ENCODE data around the gene HPX. TPM values are rescaled to one million over a fixed set of nuclear protein-coding genes. Genes with fewer than 3 reads are reported as not detected.

Gene HPX
- total and polyA plus RNA-seq, 2 of the 13 experiments (the other 11 are each of a cell fraction or from before 2014, with no cell fraction given): 9.2 to 57.4 TPM

DNA sequence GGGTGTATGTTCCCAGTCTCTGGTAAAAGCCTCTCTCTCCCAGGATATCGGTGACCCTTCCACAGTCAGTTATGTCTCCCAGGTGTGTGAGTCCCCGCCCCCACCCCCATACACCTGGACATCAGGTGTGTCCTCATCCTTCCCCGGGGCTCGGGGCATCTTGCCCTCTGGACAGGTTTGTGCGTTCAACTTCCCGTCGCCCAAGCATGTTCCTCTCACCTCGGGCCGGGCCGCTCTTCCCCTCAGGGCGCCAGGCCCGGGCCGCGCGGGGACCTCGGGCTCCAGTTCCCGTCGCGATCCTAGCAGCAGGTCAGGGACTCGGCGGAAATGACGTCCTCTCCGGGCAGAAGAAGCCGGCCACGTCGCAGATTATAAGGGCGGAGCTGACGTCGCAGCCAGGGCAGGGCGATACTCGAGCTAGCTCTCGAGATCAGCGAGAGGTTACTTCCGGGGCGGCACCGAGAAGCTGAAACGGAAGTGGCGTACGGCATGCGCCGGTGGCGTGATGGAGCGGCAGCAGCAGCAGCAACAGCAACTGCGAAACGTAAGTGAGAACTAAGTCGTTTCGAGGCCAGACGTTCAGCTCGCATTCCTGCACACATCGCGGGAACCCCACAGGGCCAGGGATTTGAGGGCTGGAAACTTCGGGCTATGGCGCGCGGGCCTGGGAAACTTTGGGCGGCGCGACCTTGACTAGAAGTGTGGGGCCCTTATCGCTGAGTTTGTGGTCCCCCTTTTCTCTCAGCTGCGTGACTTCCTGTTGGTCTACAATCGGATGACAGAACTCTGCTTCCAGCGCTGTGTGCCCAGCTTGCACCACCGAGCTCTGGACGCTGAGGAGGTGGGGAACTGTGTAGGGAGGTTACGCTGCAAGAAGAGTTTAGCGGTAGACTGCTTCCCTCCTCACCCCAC, 40.5 kb upstream of the HPX start, which contains the start of the genes ARFIP2 and TIMM10B (continued):
- TF ChIP-seq, protein P1, sequence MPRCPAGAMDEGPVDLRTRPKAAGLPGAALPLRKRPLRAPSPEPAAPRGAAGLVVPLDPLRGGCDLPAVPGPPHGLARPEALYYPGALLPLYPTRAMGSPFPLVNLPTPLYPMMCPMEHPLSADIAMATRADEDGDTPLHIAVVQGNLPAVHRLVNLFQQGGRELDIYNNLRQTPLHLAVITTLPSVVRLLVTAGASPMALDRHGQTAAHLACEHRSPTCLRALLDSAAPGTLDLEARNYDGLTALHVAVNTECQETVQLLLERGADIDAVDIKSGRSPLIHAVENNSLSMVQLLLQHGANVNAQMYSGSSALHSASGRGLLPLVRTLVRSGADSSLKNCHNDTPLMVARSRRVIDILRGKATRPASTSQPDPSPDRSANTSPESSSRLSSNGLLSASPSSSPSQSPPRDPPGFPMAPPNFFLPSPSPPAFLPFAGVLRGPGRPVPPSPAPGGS (CRISPR knock-in tag; IDR thresholded peaks at IDR 0.05): no peak; the same call in none of the 2 replicates
- TF ChIP-seq HNRNPK (IDR thresholded peaks at IDR 0.05; ENCODE audit: low read depth, low read length, poor library complexity, severe bottlenecking) (no peak), ADNP (CRISPR knock-in tag; IDR thresholded peaks at IDR 0.05) (no peak), ZNF430 (CRISPR knock-in tag; IDR thresholded peaks at IDR 0.05) (peak; percentile 62; the same call in 1 of the 2 replicates), ATF1 (CRISPR knock-in tag; IDR thresholded peaks at IDR 0.05) (peak; percentile 97), PRMT3 (CRISPR knock-in tag; IDR thresholded peaks at IDR 0.05; ENCODE audit: borderline replicate concordance, low read depth) (no peak), ZNF451 (CRISPR knock-in tag; IDR thresholded peaks at IDR 0.05) (peak; percentile 62; the same call in 1 of the 2 replicates), PHF8 (CRISPR knock-in tag; IDR thresholded peaks at IDR 0.05) (peak; percentile 94), SPEN (CRISPR knock-in tag; IDR thresholded peaks at IDR 0.05; ENCODE audit: low read depth) (peak; percentile 91), RCOR2 (CRISPR knock-in tag; IDR thresholded peaks at IDR 0.05) (no peak), SNAI1 (CRISPR knock-in tag; IDR thresholded peaks at IDR 0.05; ENCODE audit: borderline replicate concordance) (peak; percentile 78; the same call in 1 of the 2 replicates), ZSCAN20 (CRISPR knock-in tag; IDR thresholded peaks at IDR 0.05; ENCODE audit: borderline replicate concordance) (no peak), TBX3 (IDR thresholded peaks at IDR 0.05; ENCODE audit: borderline replicate concordance) (0 out of 2 replicates have a peak, but pooled peaks have one; percentile 15), FIP1L1 (IDR thresholded peaks at IDR 0.05; ENCODE audit: borderline replicate concordance, insufficient read depth, low read depth, low read length) (no peak), KAT7 (CRISPR knock-in tag; IDR thresholded peaks at IDR 0.05; ENCODE audit: borderline replicate concordance) (no peak), FLYWCH1 (CRISPR knock-in tag; IDR thresholded peaks at IDR 0.05) (no peak), U2AF2 (IDR thresholded peaks at IDR 0.05; ENCODE audit: low read depth, low read length) (no peak), PLRG1 (conservative IDR thresholded peaks at IDR 0.05) (no peak)
- TF ChIP-seq, protein P2, sequence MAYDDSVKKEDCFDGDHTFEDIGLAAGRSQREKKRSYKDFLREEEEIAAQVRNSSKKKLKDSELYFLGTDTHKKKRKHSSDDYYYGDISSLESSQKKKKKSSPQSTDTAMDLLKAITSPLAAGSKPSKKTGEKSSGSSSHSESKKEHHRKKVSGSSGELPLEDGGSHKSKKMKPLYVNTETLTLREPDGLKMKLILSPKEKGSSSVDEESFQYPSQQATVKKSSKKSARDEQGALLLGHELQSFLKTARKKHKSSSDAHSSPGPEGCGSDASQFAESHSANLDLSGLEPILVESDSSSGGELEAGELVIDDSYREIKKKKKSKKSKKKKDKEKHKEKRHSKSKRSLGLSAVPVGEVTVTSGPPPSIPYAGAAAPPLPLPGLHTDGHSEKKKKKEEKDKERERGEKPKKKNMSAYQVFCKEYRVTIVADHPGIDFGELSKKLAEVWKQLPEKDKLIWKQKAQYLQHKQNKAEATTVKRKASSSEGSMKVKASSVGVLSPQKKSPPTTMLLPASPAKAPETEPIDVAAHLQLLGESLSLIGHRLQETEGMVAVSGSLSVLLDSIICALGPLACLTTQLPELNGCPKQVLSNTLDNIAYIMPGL (CRISPR knock-in tag; IDR thresholded peaks at IDR 0.05; ENCODE audit: borderline replicate concordance in 1 of 2, low read depth in 1 of 2): peak; percentile 80 to 81
- TF ChIP-seq, protein P3, sequence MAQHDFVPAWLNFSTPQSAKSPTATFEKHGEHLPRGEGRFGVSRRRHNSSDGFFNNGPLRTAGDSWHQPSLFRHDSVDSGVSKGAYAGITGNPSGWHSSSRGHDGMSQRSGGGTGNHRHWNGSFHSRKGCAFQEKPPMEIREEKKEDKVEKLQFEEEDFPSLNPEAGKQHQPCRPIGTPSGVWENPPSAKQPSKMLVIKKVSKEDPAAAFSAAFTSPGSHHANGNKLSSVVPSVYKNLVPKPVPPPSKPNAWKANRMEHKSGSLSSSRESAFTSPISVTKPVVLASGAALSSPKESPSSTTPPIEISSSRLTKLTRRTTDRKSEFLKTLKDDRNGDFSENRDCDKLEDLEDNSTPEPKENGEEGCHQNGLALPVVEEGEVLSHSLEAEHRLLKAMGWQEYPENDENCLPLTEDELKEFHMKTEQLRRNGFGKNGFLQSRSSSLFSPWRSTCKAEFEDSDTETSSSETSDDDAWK (CRISPR knock-in tag; IDR thresholded peaks at IDR 0.05): no peak

All from HepG2 (cell line).